Mucosa of descending colon (tissue), 3 donors: Measurements from ENCODE around the gene AOAH. TPM values are rescaled to one million over a fixed set of nuclear protein-coding genes. Genes with fewer than 3 reads are reported as not detected.

Source experiments
- ATAC-seq: fragments of 200-7000 bp; cut with Tn5 transposase; one replicate; pipeline ENCODE4 v1.9.1; 2020; ENCODE audit warnings: mild to moderate bottlenecking, moderate library complexity
- DNase-seq, 3 donors: peaks; one replicate each; pipeline ENCODE4 v3.0.0-alpha.2; 2020
- H3K36me3 ChIP-seq: fragments of 200-600 bp; one replicate; pipeline ENCODE4 v1.8.0; 2021; ENCODE audit warnings: low read depth, mild to moderate bottlenecking
- H3K4me1 ChIP-seq: fragments of 200-600 bp; one replicate; pipeline ENCODE4 v1.8.0; 2021; ENCODE audit warnings: low read depth, mild to moderate bottlenecking
- H3K4me3 ChIP-seq: fragments of 200-600 bp; one replicate; pipeline ENCODE4 v1.8.0; 2021; ENCODE audit warnings: mild to moderate bottlenecking
- H3K9me3 ChIP-seq: fragments of 200-600 bp; one replicate; pipeline ENCODE4 v1.8.0; 2021; ENCODE audit warnings: mild to moderate bottlenecking
- CTCF ChIP-seq: fragments of 200-600 bp; IDR thresholded peaks from one replicate; pipeline ENCODE4 v1.8.0; 2022; ENCODE audit warnings: antibody characterized with exemption, mild to moderate bottlenecking
- intact Hi-C, 2 donors: fragments of 100-400 bp; cut with DNase I in 1 of 2; cut with micrococcal nuclease in 1 of 2; formaldehyde crosslinking; loops; one replicate each; pipeline versions ENCODE4 v1.11.0 to v1.11.1; 2022; cut with DNase I, micrococcal nuclease
- total RNA-seq, 3 donors: library from RNA; stranded (reverse); fragmentation: NEBNext Ultra II Directional in 2 of 3; extraction: Animal tissue kit (Norgen Biotek cat#: 25700) in 2 of 3; gene quantifications; one replicate each; pipeline versions ENCODE4 v1.2.1 to v1.2.4, GENCODE V29; 2021 to 2023
- donor health status: DM: no; HTN: no; CAD: no; lungs with moderate emphysema.
- donor health status: DM: no; HTN: no; CAD: no.
- donor health status: DM: no; HTN: yes; CAD: no.

Gene AOAH
- total RNA-seq, 3 donors from 2014 or later, result 15.7 to 36.1 (median 28.8) TPM

GRCh38 chr7:36627836-36628235, 96.5 kb downstream of the AOAH start:
- Histone ChIP-seq H3K9me3 (no peaks in the 10 kb centered on the region), H3K4me3 (no peak overlapping the region), H3K36me3 (no peaks in the 10 kb centered on the region), H3K4me1 (no peaks in the 10 kb centered on the region)
- intact Hi-C loops, result no loop called here
- DNase-seq (no peak), ATAC-seq (no peak)
- no peak for TF ChIP-seq CTCF

- no peak for ATAC-seq
- Histone ChIP-seq H3K4me1 (no peaks in the 10 kb centered on the region), H3K4me3 (no peak overlapping the region), H3K9me3 (no peaks in the 10 kb centered on the region), H3K36me3 (no peaks in the 10 kb centered on the region)
- intact Hi-C loops, result no loop called here
- DNase-seq, result no peak
- no peak for TF ChIP-seq CTCF
Measured at GRCh38 chr7:36626111-36626510, 98.2 kb downstream of the AOAH start.

DNA sequence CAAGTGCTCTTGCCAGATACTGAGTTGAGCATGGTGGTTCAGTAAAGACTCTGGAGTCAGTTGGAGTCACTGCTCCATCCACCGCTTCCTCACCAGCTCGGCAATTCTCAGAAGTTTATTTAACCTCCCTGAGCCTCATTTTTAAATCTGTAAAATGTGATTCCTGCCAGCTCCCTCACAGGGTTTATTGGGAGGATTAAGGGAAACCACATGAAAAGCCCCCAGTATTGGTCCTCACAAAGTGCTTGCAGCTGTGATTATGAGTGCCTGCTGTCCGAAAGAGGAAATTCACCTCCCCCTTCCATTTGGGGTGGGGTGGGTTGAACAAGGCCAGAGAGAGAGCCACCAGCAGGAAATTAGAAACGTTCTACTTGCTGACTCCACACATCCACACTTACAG, 99.0 kb downstream of the AOAH start:
- no peak overlapping the region for H3K4me3 ChIP-seq

GRCh38 chr7:36623247-36623646, 101.0 kb downstream of the AOAH start:
- no peak for TF ChIP-seq CTCF
- intact Hi-C loops, result no loop called here
- Histone ChIP-seq H3K36me3 (no peaks in the 10 kb centered on the region), H3K9me3 (no peaks in the 10 kb centered on the region), H3K4me3 (no peak overlapping the region), H3K4me1 (no peaks in the 10 kb centered on the region)
- no peak for DNase-seq
- ATAC-seq, result no peak

More for the DNA sequence above, 99.0 kb downstream of the AOAH start:
- H3K36me3 ChIP-seq, result no peaks in the 10 kb centered on the region
- TF ChIP-seq CTCF, result no peak
- DNase-seq (no peak), ATAC-seq (peak; percentile 24)
- H3K9me3 ChIP-seq, result no peaks in the 10 kb centered on the region
- no peaks in the 10 kb centered on the region for H3K4me1 ChIP-seq
- intact Hi-C loops, result no loop called here

GRCh38 chr7:36621396-36621795, 102.9 kb downstream of the AOAH start:
- no peak for TF ChIP-seq CTCF
- intact Hi-C loops, result no loop called here
- no peaks in the 10 kb centered on the region for H3K9me3 ChIP-seq
- no peak overlapping the region for H3K4me3 ChIP-seq
- no peak for ATAC-seq
- no peak for DNase-seq
- H3K4me1 ChIP-seq, result no peaks in the 10 kb centered on the region
- no peaks in the 10 kb centered on the region for H3K36me3 ChIP-seq

GRCh38 chr7:36620166-36620708, 104.1 kb downstream of the AOAH start:
- DNase-seq (no peak), ATAC-seq (no peak)
- H3K9me3 ChIP-seq, result no peaks in the 10 kb centered on the region
- H3K36me3 ChIP-seq, result no peaks in the 10 kb centered on the region
- intact Hi-C loops, result no loop called here
- no peak overlapping the region for H3K4me3 ChIP-seq
- TF ChIP-seq CTCF, result no peak
- no peaks in the 10 kb centered on the region for H3K4me1 ChIP-seq
